ENCODE data around the gene ONECUT2.
"Not testable (repeated sequence)": the region's sequence is repeated elsewhere in the genome, so short reads cannot be mapped to it uniquely, and the experiment has no call there.

ONECUT2 gene

DNA sequence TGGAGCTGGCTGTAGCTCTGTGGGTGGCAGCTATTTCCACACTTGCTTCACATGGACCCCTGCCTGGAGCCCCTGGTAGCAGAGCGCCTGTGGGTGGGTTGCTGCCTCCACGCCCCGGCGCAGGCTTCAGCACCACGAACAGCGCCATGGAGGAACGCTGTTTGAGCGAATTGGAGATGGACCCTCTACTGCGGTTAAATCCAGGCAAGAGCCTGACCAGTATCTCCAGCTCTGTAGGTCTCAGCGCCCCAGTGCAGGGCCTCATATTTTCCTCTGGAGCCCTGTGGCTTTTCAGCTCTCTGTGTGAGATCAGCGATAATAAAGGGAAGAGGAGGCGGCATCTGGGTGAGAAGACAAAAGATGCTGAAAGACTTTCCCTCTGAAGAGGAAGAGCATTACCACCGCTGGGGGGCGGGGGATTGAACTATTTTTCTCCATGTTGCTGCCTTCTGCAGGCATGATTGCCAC is 12.0 kb downstream of the ONECUT2 start:
- DNase-seq: no peak

DNA sequence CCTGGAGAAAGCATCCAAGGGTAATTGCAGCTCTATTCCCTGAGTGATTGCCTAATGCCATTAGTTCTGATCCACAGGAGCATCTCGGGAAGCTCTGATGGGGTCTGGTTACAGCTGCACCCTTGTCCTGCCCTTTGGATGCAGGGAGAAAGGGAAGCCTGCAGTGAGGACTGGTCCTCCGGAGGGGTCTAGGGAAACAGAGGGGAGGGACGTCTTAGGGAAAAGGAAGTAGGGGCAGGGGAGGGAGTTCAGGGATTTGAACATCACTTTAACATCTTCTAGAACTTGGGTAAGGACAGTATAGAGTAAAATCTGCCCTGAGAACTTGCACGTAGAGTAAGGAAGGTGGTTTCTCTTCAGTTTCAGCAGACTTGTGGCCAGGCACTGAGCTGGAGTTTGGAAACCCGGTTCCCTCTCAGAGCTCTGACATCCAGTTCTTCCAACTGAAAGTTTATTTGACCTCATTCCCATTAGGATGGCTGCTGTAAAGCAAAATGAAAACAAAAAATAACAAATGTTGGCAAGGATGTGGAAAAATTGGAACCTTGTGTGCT is 20.5 kb downstream of the ONECUT2 start:
- no peak for DNase-seq

DNA sequence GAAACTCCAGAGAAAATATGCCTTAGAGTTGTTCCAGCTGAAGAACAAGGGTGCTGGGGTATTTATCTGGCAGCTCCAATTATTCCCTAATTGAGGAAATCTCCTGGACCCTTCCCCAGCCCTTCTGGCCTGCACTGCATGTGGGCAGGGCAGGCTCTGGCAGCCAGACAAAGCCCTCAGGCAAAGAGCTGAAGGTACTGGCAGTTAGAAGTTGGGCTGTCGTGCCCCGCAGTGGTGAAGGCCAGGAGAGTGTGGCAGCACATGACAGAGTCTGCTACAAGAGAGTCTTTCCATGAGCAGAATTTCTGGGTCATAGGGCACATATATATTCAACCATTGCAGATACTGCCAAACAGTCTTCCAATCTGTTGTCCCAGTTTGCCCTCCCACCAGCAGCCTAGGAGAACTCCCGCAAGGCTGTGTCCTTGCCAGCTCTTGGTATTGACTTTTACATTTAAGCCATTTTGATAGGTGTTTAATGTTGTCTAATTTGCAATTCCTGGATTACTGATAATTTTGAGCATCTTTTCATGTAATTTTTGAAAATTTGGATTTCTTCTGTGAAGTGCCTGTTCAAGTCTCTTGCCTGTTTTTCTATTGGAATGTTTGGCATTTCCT is 26.6 kb downstream of the ONECUT2 start:
- DNase-seq: no peak

DNA sequence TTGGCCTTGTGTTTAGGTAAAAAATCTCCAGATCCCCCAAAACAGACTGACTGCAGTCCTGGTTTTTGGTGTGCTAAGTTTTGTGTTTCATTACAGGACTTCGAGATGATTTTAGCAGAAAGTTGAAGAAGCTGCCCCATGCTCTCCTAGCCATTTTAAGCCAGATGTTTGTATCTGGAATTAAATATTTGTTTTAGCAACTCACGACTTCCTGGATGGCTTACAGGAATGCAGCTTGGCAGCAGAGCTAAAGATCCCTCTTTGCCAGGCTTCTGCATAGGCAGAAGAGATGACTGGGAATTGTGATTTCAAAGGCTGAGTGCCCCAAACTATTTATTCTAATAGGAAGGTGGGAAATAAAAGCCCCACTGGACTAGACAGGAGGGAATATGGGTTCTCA is 31.1 kb downstream of the ONECUT2 start:
- no peak for DNase-seq

DNA sequence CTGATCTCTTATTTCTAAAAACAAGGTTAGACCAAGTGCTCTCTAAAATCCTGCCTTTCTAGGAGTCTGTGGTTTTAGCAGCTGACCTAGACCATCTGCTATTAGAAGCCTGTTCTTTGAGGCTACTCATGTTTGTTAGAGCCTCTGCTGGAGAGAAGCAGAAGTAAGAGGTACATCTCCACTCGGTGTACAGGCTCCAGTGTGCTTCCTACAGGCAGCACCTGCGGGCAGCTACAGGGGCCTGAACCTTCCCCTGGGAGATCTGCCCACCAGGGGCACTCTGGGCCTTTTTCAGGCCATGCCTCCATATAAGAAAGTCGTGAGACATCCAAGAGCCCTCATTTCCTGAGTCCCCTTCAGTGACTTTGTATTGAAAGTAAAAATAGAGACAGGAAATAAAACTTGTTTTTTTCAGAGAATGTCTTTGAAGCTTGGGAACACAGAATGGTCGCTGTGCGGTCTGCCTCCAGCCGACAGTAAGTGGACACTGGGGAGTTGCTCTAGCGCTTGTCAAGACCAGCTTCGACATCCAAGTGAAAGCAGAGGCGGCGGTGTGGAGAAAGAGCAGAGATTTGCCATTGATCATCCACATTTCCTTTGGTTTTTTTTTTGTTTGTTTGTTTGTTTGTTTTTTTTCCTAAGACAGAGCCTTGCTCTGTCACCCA is 31.7 kb downstream of the ONECUT2 start:
- no peak for DNase-seq

DNA sequence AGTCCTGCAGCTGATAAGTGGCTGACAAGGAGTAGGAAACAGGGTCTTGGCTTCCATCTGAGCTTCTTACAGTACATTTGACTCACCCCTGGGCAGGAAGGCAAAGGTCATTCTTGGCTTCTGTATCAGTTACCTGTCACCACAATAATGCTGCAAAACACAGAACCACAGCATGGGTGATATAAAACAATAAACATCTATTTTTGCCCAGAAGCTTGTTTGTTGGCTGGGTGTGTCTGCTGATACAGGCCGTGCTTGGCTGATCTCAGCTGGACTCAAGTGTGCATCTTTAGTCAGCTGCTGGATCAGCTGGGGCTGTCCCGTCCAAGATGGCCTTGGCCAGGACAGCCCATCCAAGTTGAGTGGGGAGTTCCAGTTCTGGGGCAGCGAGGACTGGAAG is 34.7 kb downstream of the ONECUT2 start:
- DNase-seq: no peak

DNA sequence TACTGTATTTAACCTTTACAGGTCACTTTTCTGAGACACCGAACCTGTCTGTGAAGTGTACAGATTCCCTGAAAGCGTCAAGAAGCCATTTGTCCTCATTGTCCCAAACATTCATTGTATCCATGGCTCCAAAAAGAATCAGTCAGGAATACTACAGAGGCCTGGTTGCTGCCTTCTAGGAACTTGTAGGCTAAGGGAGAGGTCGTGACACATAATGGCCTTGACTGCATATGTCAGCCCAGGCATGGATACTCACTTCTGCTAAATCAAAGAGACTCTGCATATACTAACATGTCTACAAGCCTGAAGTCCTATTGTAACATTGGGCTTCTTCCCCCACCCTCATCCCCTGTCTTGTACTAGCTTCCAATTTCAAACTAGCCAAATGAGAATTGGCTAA is 40.2 kb downstream of the ONECUT2 start:
- DNase-seq: no peak

DNA sequence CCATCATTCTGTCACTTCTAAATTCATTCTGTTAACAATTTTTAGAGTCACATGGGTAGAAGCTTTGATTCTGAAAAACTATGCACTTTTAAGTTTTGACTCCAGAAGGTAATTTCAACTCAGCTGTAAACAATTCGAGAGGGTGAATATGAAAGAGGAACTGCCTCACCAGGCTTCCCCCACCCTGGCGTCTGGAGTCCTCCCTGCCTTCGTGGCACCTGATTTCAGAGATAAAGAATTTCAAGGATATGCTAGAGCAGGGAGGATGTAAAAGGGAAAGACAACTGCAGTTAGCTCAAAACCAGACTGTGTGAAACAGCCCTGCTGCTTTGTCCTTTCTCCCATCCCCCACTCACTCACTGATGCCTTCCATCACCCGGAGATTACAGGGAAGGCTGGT is 40.7 kb downstream of the ONECUT2 start:
- no peak for DNase-seq

DNA sequence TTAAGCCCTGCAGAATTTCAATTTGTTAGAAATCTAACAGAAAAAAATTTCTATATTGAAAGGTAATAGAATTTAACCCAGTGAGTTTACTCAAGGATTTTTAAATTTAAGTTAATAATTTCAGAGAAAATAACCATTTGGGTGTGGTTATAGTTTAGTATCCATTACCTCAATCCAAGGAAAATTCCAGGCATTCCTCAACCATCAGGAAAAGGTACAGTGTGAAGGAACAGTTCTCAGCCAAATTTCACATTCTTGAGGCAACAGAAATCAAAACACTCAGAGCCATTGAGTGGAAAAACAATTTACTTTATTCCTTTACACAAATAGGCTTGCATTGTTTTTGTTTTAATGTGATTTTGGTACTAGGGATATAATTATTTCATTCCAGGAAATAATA is 45.6 kb downstream of the ONECUT2 start:
- DNase-seq: no peak

DNA sequence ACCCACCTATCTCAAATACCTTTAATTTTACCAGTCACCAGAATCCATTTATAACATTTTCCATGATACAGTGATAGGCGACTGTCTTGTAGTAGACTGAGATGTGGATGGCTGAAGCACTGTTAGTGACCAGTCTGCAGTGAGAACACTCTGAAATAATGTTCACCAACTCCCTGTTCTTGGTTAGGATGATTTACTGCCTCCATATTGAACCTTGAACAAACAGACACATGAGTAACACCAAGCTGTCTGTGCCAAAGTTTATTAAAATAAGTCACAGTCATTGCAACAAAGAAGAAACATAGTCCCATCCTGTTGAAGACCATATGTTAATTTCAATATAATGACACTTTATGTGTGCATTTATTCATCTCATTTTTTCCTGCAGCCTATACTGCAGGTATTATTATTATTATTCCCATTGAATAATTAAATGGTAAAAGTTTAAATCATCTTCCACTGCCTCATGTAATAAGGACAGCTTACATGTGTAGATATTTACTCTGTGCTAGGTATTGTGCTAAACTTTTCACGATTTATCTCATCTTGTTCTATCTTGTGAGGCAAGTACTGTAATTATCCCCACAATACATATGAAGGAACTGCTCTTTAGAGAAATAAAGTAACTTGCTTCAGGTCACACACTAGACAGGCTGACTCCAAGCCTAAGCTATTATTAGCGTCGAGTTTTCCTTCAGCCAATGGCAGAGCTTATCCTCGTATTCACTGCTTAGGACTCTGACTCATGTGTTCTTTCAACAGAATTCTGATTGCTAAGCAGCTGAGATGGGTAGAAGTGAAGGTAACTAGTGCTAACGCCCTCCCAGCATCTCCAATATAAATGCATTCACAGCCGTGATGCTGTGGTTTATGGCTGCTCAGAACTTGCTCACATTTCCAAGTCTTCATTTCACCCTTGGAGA is 62.5 kb downstream of the ONECUT2 start:
- no peak for DNase-seq

DNA sequence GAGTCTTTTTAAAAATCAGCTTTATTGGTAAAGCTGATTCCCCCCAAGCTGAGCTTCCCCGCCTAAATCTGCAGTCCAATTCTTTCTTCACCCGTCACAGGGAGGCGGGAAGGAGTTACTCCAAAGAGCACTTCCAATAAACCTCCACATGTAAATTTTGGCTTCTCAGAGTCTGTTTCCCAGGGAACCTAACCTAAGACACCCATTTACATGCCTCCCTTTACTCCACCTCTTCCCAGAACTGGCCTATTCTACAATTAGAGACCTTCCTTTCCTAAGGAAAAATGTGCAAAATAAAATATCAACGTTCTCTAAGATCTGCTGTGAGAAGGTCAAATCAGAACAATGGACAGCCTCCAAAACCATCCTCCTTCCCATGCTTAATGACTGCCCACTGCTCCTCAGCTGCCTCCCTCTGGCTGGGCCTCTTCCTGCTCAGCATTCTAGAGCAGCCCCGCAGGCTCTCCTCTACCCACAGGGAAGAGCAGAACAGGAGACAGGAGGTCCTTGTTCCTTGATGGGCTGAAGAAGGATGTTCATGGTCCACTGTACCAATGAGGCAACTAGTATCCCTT is 63.6 kb downstream of the ONECUT2 start:
- no peak for DNase-seq

DNA sequence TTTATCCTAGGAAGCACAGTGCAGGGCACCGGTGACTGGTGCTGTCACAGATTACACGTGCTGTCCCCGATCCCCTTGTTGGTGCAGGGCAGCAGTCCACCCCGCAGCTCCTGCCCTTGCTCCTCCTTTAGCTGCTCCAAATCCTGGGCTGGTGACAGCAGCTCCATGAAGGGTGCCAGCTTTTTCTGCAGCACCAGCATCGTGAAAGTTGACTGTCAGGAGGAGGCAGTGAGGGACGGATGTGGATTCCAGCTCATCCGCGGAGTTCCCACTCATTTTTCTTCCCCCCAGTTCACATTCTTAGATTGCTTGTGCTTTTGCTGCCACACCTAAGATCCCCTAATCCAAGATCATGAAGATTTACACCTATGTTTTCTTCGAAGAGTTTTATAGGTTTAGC is 67.5 kb downstream of the ONECUT2 start:
- no peak for DNase-seq

DNA sequence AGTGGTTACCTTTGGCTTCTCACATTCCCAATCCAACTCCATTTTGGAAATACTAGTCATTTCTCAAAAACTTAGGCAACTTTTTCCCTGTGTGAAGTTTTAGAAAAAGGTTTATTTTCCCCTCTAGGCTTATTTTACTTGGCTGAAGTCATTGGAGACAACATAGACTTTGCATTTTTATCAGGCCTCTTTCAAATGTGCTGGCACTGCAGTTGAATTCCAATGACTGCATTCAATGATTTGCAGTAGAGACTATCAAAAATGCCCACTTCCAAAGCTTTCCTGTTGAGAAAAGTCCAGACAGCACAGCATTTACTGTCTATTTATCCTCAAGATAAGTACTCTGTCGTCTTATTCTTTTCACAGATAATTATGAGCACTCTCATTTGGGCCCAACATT is 70.1 kb downstream of the ONECUT2 start:
- no peak for DNase-seq

DNA sequence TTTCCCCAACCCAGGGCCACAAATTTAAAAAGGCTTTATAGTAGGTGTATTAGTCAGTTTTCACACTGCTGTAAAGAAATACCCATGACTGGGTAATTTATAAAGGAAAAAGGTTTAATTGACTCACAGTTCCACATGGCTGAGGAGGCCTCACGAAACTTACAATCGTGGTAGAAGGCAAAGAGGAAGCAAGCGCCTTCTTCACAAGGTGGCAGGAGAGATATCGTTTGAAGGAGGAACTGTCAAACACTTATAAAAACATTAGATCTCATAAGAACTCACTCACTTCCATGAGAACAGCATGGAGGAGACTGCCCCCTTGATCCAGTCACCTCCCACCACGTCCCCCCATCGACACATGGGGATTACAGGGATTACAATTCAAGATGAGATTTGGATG is 80.9 kb downstream of the ONECUT2 start:
- DNase-seq: no peak

DNA sequence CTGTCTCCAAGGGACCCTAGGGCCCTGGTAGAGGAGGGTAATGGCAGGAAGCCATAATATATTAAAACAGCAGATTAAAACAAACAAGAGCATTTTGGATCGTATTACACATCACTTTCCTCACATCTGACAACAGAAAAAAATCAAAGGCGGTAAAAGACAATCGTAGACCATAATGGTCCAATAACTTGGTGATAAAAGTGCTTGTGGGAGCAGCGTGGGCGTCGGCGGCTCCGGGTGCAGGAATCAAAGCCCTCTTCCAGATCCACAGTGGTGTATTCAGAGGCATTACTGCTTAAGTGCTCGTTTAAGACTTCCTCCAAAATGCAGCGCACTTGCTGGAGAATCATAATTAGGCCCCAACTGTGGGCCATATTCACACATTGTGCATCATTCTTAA is 83.4 kb downstream of the ONECUT2 start:
- no peak for DNase-seq

DNA sequence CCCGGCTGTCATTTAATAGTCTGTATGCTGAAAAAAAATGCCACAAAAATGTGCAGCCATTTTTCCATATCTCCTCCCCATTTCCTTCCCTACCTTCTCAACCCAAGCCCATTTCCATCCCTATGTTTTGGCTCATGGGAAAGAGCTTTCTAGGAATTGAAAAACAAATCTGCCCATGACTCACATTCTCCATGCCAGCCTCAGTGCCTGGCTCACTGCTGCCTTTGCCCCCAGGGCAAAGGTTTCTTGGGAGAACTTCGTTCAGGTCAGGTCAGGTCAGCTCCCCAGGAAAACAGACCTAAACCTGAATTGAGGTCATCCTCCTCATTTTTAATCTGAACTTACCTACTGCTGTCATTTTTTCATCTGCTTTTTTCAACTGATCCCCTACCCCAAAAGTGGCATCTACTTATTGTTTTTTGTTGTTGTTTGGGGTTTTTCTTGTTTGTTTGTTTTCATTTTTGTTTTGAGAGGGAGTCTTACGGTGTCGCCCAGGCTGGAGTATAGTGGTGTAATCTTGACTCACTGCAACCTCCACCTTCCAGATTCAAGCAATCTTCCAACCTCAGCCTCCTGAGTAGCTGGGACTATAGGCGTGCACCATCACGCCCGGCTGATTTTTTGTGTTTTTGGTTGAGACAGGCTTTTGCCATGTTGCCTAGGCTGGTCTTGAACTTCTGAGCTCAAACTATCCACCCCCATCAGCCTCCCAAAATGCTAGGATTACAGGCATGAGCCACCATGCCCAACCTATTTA is 84.7 kb downstream of the ONECUT2 start:
- no peak for DNase-seq

DNA sequence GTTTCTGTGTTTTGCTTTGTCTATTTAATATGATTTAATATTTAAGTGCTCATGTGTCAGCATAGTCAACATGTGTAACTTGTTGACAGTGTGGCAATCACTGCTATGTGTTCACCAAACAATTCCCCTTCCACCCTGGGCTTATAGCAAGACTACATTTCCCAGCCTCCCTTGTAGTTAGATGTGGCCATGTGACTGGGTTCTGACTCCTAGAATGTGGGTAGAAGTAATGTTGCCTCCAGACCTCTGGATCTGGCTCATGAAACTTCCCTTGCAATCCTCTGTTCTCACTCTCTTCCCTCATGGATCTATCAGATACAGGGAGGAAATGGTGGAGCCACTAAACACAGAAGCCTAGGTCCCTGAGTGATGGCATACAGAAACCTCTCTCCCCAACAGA is 87.2 kb downstream of the ONECUT2 start:
- DNase-seq: not testable (repeated sequence)

DNA sequence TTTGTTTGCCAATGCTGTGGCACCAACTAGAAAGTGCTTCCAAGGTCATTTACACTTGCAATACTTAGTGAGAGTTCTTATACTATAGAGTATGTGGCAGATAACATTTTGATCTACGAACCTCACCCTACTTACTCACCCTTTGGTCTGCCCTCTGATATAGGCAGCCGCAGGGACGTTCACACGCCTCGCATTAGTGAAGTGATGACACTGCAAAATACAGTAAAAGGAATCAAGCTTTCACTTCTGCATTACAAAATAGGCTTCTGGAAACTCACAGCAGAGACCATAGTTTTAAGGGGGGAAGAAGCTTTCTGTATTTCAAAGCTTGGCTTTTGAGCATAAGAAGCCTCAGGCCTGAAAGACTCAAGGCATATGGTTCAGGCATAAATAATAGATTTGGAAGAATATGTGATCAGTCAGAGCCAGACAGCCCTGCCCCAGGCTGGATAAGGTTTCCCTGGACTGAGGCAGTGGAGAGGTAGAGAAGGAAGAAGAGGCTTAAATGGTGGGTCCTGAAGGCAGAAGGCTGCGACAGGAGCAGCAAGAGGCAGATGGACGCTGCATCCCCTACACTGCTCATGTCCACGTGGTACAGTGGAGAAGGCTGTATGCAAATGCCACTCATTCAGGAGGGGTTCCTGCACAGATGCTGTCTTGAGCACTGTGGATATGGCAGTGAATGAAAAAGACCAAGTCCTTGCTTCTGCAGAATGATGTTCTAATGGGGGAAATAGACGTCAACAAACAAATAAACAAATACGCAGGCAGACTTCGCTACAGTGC is 88.2 kb downstream of the ONECUT2 start:
- DNase-seq: peak; percentile 85

DNA sequence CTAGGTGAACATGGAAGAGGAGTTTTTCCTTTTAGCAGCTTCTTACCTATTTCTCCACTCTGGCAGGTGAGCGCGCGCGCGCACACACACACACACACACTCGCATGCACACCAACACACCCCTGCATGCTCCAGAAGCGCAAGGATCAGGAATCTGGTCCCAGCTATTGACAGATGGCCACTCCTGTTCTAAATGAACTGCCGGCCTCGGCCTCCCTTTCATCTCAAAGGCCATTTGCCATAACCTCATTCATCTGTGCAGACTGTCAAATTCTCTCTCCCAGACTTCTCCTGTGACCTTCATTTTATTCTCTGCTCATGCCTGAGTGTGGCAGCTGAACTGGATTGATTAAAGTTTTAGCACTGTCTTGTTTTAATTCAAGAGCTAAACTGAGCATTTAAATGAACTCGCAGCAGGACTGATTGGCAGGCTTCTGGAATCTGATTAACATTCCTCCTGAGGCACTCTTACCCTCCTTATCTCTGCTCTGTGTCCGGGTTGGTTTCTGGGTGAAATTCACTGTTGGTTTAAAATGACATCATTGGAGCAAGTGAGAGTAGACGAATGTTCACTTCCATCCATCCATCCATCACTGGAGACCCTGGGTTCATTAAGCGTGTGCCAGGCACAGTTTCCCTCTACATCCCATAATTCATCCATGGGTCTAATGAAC is 92.5 kb downstream of the ONECUT2 start:
- DNase-seq: no peak

DNA sequence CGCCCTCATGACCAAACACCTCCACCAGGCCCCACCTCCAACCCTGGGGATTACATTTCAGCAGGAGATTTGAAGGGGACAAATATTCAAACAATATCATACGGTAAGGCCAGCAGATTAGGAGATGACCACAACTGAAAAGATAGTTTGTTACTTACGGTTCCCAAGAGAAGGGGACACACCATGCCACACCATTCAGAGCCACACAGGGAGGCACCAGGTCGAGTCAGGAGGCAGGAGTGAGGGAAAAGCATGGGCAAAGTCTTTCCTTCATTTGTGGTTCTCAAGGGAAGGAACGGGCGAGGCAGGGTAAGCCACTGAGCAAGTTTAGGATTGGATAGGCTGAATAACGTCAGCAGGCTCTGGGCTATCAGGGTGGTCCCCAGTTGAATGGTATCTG is 94.0 kb downstream of the ONECUT2 start:
- DNase-seq: no peak

All from inflammatory macrophage treated with lipopolysaccharide for 4 hours (primary cell).